Skeletal muscle satellite cell (primary cell): Measurements from ENCODE around the gene NFKBIA.

Source experiments
- H3K27me3 ChIP-seq: 2 replicates; pipeline ENCODE4 v1.7.0; 2013; ENCODE audit warnings: low read length; ENCODE audit not compliant: control insufficient read depth, insufficient read depth
- H3K36me3 ChIP-seq: 2 replicates; pipeline ENCODE4 v1.7.0; 2013; ENCODE audit warnings: mild to moderate bottlenecking, control low read depth, low read length; ENCODE audit not compliant: insufficient read depth
- H3K4me1 ChIP-seq: 2 replicates; pipeline ENCODE4 v1.7.0; 2013; ENCODE audit warnings: low read length; ENCODE audit not compliant: control insufficient read depth, insufficient read depth
- H3K4me2 ChIP-seq: 2 replicates; pipeline ENCODE4 v1.7.0; 2013; ENCODE audit warnings: mild to moderate bottlenecking, low read length
- H3K4me3 ChIP-seq: 2 replicates; pipeline ENCODE4 v1.7.0; 2013; ENCODE audit warnings: low read length
- H3K9ac ChIP-seq: 2 replicates; pipeline ENCODE4 v1.7.0; 2013; ENCODE audit warnings: mild to moderate bottlenecking, low read depth, low read length, moderate library complexity
- H3K9me3 ChIP-seq: replicated peaks from 2 replicates; pipeline ENCODE4 v1.7.0; 2013; ENCODE audit warnings: mild to moderate bottlenecking, control low read depth, low read length

NFKBIA gene

GRCh38 chr14:35423621-35424020 is 19.1 kb upstream of the NFKBIA start:
- Histone ChIP-seq H3K36me3 (no peaks in the 10 kb centered on the region), H3K4me3 (no peak overlapping the region), H3K27me3 (no peaks in the 10 kb centered on the region), H3K9me3 (no peaks in the 10 kb centered on the region), H3K4me2 (no peak overlapping the region), H3K4me1 (peaks cover 27% of the 10 kb centered on the region), H3K9ac (no peak overlapping the region)

DNA sequence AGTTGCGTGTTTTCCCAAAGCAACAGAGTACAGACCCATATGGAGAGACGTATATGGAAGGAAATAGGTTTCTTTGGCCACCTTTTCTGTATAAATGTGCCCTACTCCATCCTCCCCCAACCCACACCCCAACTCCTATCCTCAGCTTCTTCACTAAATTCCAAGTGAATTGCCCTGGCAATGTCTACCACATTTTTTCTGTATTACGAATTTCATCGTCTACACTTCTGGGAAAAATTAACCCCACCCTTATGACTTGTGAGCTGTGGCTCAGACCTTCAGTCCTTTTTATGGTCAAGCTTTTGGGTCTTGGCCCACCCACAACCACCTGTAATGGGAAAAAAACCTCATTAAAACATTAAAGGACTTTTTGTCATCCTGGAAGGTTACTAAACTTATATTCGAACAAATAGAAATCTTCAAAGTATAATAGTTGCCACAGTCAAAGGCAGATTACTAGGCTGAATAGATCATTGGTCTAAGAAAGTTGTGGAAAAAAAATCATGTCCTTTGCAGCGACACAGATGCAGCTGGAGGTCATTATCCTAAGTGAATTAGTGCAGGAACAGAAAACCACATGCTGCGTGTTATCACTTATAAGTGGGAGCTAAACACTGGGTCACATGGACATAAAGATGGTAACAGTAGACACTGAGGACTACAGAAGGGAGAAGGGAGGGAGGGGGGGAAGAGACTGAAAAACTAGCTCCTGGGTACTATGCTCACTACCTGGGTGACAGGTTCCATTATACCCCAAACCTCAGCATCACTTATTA is 15.7 kb upstream of the NFKBIA start:
- no peaks in the 10 kb centered on the region for H3K27me3 ChIP-seq
- H3K36me3 ChIP-seq = no peaks in the 10 kb centered on the region
- peak overlapping the region; percentile 30 for H3K4me2 ChIP-seq
- H3K9ac ChIP-seq = no peak overlapping the region
- no peaks in the 10 kb centered on the region for H3K9me3 ChIP-seq
- H3K4me1 ChIP-seq = peaks cover 39% of the 10 kb centered on the region
- H3K4me3 ChIP-seq = peak overlapping the region; percentile 5

GRCh38 chr14:35419429-35419841 is 14.9 kb upstream of the NFKBIA start:
- peak overlapping the region; percentile 30 for H3K4me2 ChIP-seq
- H3K27me3 ChIP-seq = no peaks in the 10 kb centered on the region
- H3K4me3 ChIP-seq = no peak overlapping the region

DNA sequence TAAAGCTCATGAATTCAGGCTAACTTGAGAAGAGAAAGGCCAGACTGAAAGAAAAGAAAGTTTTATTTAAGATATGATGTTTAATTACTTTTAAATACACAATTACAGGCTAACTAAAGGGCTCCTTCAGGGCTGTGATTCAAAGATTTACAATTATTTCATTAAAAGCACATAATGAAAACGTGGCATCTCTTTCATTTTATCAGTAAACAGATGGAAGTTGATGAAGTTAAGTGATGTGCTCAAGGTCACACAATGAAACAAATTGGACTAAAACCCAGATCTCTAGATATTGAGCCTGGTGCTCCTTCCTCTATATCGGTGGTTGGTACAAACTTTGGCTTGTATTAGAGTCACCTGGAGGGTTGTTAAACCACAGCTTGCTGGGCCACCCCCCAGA is 13.5 kb upstream of the NFKBIA start:
- Histone ChIP-seq H3K4me2 (no peak overlapping the region), H3K4me1 (peaks cover 57% of the 10 kb centered on the region), H3K9me3 (no peaks in the 10 kb centered on the region), H3K9ac (no peak overlapping the region), H3K27me3 (no peaks in the 10 kb centered on the region), H3K4me3 (no peak overlapping the region), H3K36me3 (no peaks in the 10 kb centered on the region)

More at GRCh38 chr14:35419429-35419841, 14.9 kb upstream of the NFKBIA start:
- H3K36me3 ChIP-seq = no peaks in the 10 kb centered on the region
- no peak overlapping the region for H3K9ac ChIP-seq
- H3K9me3 ChIP-seq = no peaks in the 10 kb centered on the region
- H3K4me1 ChIP-seq = peaks cover 46% of the 10 kb centered on the region

DNA sequence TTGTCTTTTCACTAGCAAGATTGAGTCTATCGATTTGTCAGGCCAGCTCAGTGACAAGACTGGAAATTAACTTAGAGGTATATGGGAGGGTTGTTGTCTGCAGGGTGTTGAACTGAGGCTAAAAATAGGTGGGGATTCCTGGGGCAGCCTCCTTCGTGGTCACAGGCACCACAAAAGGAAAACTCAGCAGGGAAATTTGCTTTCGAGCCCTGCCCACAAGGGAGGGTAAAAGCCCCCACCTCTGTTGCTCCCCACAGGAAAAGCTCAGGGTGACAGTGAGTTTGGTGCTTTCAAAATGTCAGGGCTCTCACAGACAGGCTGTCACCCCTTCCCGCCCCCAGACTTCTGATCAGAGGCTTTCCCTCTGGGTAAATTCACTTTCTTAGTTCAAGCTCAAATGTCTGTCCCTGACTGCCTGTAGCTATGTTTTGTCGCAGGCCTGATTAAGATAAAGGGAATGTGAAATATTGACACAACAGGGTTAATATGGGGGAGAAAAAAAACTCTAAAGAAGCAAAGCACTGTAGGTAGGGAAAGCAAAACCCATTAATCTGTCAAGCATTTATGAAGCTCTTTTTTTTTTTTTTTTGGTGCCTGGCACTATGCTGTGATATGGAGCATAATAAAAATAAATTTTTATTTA is 11.7 kb upstream of the NFKBIA start:
- Histone ChIP-seq H3K27me3 (no peaks in the 10 kb centered on the region), H3K4me2 (no peak overlapping the region), H3K36me3 (no peaks in the 10 kb centered on the region), H3K9ac (no peak overlapping the region), H3K4me1 (peaks cover 52% of the 10 kb centered on the region), H3K9me3 (no peaks in the 10 kb centered on the region), H3K4me3 (no peak overlapping the region)

- Histone ChIP-seq H3K4me3 (no peak overlapping the region), H3K4me1 (peaks cover 37% of the 10 kb centered on the region), H3K4me2 (peak overlapping the region; percentile 19), H3K9me3 (no peaks in the 10 kb centered on the region), H3K36me3 (no peaks in the 10 kb centered on the region), H3K27me3 (no peaks in the 10 kb centered on the region), H3K9ac (peak overlapping the region; percentile 55)
Measured at GRCh38 chr14:35414365-35414764, 9.8 kb upstream of the NFKBIA start.

DNA sequence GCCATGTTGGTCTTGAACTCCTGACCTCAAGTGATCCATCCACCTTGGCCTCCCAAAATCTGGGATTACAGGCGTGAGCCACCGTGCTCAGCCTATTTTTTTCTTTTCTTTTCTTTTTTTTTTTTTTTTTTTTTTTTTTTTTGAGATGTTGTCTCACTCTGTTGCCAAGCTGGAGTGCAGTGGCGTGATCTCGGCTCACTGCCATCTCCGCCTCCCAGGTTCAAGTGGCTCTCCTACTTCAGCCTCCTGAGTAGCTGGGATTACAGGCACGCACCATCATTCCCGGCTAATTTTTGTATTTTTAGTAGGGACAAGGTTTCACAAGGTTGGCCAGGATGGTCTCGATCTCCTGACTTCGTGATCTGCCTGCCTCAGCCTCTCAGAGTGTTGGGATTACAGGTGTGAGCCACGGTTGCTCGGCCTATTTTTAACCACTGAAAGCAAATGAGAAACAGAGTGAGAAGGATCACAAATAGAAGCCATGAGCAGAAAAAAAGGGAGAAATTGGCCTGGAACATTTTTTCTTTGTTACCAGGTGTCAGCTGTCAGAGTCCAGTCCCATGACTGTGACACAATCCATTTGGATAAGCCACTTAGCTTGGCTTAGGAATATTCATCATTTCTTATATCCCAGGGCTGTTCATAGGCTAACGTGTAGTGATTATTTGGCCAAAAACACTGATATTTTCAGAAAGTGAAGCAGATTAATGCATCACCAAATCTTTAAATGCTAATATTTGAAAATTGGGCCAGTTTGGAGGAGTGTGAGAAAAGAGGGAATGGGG is 7.9 kb upstream of the NFKBIA start:
- Histone ChIP-seq H3K9ac (peak overlapping the region; percentile 42), H3K4me3 (no peak overlapping the region), H3K36me3 (no peaks in the 10 kb centered on the region), H3K27me3 (no peaks in the 10 kb centered on the region), H3K4me1 (peaks cover 36% of the 10 kb centered on the region), H3K9me3 (no peaks in the 10 kb centered on the region), H3K4me2 (peak overlapping the region; percentile 74)

DNA sequence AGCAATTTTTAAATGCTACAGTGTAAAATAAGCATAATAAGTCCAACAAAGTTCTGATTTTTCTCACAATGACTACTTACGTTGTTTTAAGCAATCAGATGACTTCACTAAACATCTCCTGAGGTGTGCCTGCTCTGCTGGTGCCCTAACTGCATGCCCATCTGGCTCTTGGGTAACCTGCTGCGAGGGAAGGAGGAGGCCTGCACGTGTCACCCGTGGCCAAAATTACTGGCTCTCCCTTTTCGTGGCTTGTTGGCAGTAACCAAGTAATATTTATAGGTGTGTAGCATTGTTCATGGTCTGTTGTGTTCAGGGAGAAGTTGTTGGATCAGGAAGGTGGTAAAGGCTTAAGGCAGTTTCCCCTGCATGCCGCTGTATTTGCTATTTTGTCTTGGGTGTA is 6.3 kb upstream of the NFKBIA start:
- no peak overlapping the region for H3K4me3 ChIP-seq
- no peak overlapping the region for H3K9ac ChIP-seq
- H3K4me2 ChIP-seq = no peak overlapping the region
- H3K36me3 ChIP-seq = no peaks in the 10 kb centered on the region
- H3K9me3 ChIP-seq = no peaks in the 10 kb centered on the region
- no peaks in the 10 kb centered on the region for H3K27me3 ChIP-seq
- peaks cover 34% of the 10 kb centered on the region for H3K4me1 ChIP-seq

DNA sequence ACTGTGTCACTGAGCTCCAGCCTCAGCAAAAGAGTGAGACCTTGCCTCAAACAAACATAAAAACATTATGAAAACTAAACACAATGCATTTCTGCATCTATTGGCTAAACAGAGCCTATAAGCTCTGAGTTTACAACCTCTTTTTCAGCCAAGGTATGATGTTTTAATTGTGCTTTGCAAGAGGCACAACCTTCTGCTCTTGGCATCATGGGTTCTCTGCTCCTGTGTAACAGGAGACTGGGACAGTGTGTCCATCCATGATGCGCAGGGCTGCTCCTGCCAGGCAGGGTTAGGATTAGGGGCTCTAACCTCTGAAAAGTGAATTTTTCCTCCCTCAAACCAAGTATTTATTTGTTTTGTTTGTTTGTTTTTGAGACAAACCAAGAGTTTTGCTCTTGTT is 5.0 kb upstream of the NFKBIA start:
- Histone ChIP-seq H3K9me3 (no peaks in the 10 kb centered on the region), H3K9ac (no peak overlapping the region), H3K4me3 (no peak overlapping the region), H3K4me1 (peaks cover 38% of the 10 kb centered on the region), H3K27me3 (no peaks in the 10 kb centered on the region), H3K4me2 (no peak overlapping the region), H3K36me3 (no peaks in the 10 kb centered on the region)

GRCh38 chr14:35408026-35408425 is 3.5 kb upstream of the NFKBIA start:
- Histone ChIP-seq H3K4me3 (no peak overlapping the region), H3K27me3 (no peaks in the 10 kb centered on the region), H3K9ac (no peak overlapping the region), H3K4me1 (peaks cover 28% of the 10 kb centered on the region), H3K4me2 (no peak overlapping the region), H3K36me3 (peaks cover 7% of the 10 kb centered on the region), H3K9me3 (no peaks in the 10 kb centered on the region)

GRCh38 chr14:35407306-35407630 is 2.7 kb upstream of the NFKBIA start:
- peaks cover 30% of the 10 kb centered on the region for H3K4me1 ChIP-seq
- H3K27me3 ChIP-seq = no peaks in the 10 kb centered on the region
- H3K4me3 ChIP-seq = no peak overlapping the region
- H3K9ac ChIP-seq = no peak overlapping the region
- H3K9me3 ChIP-seq = no peaks in the 10 kb centered on the region
- H3K4me2 ChIP-seq = no peak overlapping the region
- peaks cover 14% of the 10 kb centered on the region for H3K36me3 ChIP-seq
